A673 (cell line): ENCODE results near the gene PTTG2.
A peak's percentile ranks its signal among the peaks of the same experiment; 100 is the strongest.

ENCODE experiments used
- CTCF ChIP-seq: fragments of 300-800, 200-600 bp; sonication (generic); conservative IDR thresholded peaks from 2 replicates; pipeline ENCODE4 v1.5.1; 2017; ENCODE audit warnings: low read depth, mild to moderate bottlenecking, antibody characterized with exemption, low read length, moderate library complexity, mixed read lengths
- EZH2 ChIP-seq: fragments of 200-600 bp; sonication (generic); IDR thresholded peaks from 2 replicates; pipeline ENCODE4 v1.6.1; 2017; ENCODE audit warnings: borderline replicate concordance, low read depth, mild to moderate bottlenecking, mixed read lengths, antibody characterized with exemption, low read length; ENCODE audit not compliant: poor library complexity, severe bottlenecking

GRCh38 chr4:37970702-37971101 is 10.5 kb downstream of the PTTG2 start:
- TF ChIP-seq CTCF (peak; percentile 48), EZH2 (no peak)
